ENCODE results near the gene SELENON.

DNA sequence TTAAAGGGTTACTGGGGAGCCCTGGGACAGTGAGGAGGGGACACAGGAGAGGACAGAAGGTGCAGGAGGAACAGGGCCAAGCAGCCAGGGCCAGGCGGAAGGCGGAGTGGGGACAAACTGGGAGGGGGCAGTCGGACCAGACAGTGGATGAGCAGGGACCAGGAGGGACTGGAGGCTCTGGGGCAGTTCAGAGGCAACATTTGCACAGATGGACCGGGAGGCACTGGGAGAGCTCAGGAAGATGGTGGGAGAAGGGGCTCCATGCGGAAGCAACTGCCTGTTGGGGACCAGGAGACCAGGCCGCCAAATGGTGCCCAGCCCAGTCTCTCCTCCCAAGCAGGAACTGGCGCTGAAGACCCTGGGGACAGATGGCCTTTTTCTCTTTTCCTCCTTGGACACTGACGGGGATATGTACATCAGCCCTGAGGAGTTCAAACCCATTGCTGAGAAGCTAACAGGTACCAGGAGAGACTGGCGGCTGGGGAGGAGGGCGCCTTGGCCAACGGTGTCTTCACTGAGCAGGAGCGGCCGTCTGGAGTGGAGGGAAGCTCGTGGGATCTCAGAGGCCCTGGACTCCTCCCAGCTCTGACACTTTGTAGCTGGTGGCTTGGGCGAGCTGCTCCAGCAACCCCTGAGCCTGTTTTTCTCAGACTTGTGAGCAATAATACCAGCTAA lies 847 bp downstream of the SELENON start:
- TF ChIP-seq, protein P1, sequence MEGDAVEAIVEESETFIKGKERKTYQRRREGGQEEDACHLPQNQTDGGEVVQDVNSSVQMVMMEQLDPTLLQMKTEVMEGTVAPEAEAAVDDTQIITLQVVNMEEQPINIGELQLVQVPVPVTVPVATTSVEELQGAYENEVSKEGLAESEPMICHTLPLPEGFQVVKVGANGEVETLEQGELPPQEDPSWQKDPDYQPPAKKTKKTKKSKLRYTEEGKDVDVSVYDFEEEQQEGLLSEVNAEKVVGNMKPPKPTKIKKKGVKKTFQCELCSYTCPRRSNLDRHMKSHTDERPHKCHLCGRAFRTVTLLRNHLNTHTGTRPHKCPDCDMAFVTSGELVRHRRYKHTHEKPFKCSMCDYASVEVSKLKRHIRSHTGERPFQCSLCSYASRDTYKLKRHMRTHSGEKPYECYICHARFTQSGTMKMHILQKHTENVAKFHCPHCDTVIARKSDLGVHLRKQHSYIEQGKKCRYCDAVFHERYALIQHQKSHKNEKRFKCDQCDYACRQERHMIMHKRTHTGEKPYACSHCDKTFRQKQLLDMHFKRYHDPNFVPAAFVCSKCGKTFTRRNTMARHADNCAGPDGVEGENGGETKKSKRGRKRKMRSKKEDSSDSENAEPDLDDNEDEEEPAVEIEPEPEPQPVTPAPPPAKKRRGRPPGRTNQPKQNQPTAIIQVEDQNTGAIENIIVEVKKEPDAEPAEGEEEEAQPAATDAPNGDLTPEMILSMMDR (IDR thresholded peaks at IDR 0.05) = no peak
- no peak for TF ChIP-seq POLR2A (IDR thresholded peaks at IDR 0.05)
